Measurements from ENCODE around the gene SOX18. TPM values are rescaled to one million over a fixed set of nuclear protein-coding genes. Genes with fewer than 3 reads are reported as not detected.

SOX18 gene
- total RNA-seq, 1 donor from 2014 or later: 48.3 TPM

DNA sequence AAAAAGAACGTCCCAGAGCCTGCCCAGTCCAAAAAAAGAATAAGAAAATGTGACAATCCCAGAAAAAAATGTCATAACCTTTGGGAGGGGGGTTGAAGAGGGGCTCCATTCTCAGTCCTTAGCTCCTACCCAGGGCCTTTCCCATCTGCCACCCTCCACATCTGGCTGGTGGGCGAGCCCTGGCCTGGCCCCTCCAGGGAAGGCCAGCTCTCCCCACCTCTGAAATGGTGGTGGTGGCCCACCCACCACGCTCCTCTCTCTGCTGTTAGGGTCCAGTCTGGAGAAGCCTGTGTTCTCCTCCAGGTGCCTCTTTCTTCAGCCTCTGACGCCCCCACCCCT, 29.5 kb upstream of the SOX18 start:
- DNase-seq (no peak), ATAC-seq (no peak)
- Histone ChIP-seq H3K27ac (peak overlapping the region; percentile 82), H3K4me1 (peaks cover 47% of the 10 kb centered on the region), H3K9me3 (no peaks in the 10 kb centered on the region), H3K4me3 (peak overlapping the region; percentile 82), H3K36me3 (peaks cover 22% of the 10 kb centered on the region), H3K27me3 (ENCODE audit: low read depth) (peaks cover 3% of the 10 kb centered on the region)
- TF ChIP-seq, protein P1, sequence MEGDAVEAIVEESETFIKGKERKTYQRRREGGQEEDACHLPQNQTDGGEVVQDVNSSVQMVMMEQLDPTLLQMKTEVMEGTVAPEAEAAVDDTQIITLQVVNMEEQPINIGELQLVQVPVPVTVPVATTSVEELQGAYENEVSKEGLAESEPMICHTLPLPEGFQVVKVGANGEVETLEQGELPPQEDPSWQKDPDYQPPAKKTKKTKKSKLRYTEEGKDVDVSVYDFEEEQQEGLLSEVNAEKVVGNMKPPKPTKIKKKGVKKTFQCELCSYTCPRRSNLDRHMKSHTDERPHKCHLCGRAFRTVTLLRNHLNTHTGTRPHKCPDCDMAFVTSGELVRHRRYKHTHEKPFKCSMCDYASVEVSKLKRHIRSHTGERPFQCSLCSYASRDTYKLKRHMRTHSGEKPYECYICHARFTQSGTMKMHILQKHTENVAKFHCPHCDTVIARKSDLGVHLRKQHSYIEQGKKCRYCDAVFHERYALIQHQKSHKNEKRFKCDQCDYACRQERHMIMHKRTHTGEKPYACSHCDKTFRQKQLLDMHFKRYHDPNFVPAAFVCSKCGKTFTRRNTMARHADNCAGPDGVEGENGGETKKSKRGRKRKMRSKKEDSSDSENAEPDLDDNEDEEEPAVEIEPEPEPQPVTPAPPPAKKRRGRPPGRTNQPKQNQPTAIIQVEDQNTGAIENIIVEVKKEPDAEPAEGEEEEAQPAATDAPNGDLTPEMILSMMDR (IDR thresholded peaks at IDR 0.05): no peak
- intact Hi-C loops (cut with DNase I): no loop called here

DNA sequence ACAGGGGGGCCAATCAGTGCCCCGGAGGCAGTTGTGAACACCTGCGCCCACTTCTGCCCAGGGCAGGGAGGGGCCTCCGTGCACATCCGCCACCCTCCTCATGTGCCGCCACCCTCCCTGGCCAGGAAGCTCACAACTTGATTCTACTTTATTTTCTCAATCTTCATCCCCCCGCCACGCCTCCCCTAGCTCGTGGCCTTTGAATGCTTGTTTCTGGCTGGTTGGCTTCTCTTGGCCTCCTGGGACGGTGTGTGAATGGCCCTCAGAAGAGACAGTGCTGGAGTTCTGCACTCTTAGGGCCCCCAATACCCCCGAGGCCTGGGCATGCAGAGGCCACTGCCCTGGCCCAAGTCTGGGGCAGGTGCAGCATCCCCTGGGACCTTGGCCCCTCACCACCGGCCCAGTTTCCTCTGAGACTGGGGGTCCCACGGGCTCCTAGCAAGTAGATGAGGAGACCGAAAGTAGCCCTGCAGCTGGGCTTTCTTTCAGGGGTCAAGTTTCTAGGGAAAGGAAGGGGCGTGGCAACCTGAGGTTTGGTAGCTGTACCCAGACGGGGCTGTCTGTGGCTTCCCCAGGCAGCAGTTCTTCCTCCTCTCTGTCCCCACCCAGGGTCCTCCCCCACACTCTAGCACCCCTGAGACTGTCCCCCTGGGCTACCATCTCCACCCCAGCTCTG, 28.6 kb upstream of the SOX18 start:
- TF ChIP-seq, protein P1 (IDR thresholded peaks at IDR 0.05): no peak
- DNase-seq: peak; percentile 74
- peak in 1 of 2 donors; percentile 7 for ATAC-seq
- Histone ChIP-seq H3K4me1 (peaks cover 40% of the 10 kb centered on the region), H3K27ac (peak overlapping the region; percentile 82), H3K36me3 (peaks cover 31% of the 10 kb centered on the region), H3K27me3 (ENCODE audit: low read depth) (no peaks in the 10 kb centered on the region), H3K9me3 (no peaks in the 10 kb centered on the region), H3K4me3 (peak overlapping the region; percentile 82)
- intact Hi-C loops (cut with DNase I): no loop called here

DNA sequence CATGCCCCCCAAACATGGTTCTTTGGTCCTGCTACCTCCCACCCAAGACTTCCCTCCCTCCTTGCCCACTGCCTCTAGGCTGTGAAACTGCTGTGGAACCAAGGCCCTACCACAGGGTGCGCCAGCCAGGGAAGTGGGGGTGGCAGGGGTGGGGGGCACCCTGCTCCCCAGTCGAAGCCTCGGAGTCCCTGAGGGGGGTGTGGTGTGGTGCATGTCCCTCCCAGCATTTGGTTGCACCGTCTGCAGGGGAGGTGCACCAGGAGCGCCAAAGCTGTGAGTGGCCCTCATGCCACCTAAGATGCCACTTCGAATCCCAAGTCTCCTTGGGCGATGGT, 28.1 kb upstream of the SOX18 start:
- ATAC-seq (no peak), DNase-seq (no peak)
- intact Hi-C loops (cut with DNase I): no loop called here
- peaks cover 36% of the 10 kb centered on the region for H3K36me3 ChIP-seq
- TF ChIP-seq, protein P1 (IDR thresholded peaks at IDR 0.05): no peak
- H3K27me3 ChIP-seq (ENCODE audit: low read depth): no peaks in the 10 kb centered on the region
- peak overlapping the region; percentile 82 for H3K4me3 ChIP-seq
- peaks cover 37% of the 10 kb centered on the region for H3K4me1 ChIP-seq
- H3K9me3 ChIP-seq: no peaks in the 10 kb centered on the region
- peak overlapping the region; percentile 82 for H3K27ac ChIP-seq

DNA sequence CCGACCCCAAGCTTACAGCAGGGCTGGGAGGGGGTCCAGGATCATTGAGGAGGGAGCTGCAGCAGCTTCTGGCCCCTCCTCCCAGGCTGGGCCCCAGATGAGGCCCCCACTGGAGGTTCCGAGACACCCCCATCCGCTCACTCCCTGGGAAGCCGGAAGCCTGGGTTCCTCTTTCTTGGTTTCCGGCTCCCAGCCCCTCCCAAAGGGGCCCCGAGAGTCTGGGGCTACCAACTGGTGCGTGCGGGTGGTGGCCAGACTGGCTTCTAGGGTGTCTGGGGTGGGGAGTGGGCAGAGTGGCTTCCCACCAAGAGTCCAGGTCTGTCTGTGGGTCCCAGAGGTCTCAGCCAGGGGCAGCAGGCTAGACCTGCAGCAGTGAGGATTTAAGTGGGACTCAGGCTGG, 27.7 kb upstream of the SOX18 start:
- DNase-seq (peak; percentile 75), ATAC-seq (peak; percentile 10 to 14)
- intact Hi-C loops (cut with DNase I): no loop called here
- Histone ChIP-seq H3K36me3 (peaks cover 41% of the 10 kb centered on the region), H3K4me3 (peak overlapping the region; percentile 82), H3K4me1 (peaks cover 33% of the 10 kb centered on the region), H3K9me3 (no peaks in the 10 kb centered on the region), H3K27ac (peak overlapping the region; percentile 82), H3K27me3 (ENCODE audit: low read depth) (no peaks in the 10 kb centered on the region)
- TF ChIP-seq, protein P1 (IDR thresholded peaks at IDR 0.05): no peak

DNA sequence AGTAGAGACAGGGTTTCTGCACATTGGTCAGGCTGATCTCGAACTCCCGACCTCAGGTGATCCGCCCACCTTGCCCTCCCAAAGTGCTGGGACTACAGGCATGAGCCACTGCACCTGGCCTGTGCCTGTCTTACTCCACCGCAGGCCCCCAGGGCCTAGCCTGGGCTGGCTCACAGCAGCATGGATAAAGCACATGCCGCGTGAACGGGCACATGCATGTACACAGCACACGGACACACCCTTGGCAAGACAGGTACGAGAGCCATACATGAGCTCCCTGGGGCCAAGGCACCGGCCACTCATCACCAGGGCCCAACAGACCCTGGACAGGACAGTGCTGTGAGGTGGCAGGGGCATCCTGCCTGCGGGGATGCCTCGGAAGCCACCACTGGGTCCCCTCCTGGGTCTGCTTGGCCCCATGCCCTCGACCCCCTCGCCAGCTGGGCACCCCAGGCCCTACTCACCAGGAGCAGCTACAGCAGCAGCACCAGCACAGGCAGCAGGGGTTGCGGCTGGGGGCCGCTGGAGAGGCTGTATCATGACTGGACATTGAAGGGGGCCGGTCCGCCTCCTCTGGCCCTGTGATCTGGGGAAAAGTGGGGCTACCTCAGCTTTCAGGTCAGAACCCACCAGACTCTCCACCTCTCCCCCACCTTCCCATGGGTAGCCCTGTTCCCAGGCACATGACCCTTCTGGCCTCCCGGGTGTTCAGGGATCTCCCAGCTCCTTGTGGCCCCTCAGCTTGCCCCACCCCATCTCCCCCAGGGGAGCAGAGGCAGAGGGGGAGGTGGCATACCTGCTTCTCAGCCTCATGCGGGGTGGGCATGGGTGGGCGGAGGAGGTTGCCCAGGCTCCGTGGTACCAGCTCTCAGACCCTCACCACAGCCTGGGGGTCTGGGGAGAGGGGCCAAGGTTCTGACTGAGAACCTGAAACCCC, 26.9 kb upstream of the SOX18 start:
- ATAC-seq (no peak), DNase-seq (no peak)
- Histone ChIP-seq H3K4me3 (peak overlapping the region; percentile 82), H3K27me3 (ENCODE audit: low read depth) (no peaks in the 10 kb centered on the region), H3K27ac (peak overlapping the region; percentile 82), H3K36me3 (peaks cover 45% of the 10 kb centered on the region), H3K4me1 (peaks cover 30% of the 10 kb centered on the region), H3K9me3 (no peaks in the 10 kb centered on the region)
- TF ChIP-seq, protein P1 (IDR thresholded peaks at IDR 0.05): no peak
- intact Hi-C loops (cut with DNase I): no loop called here

Measured in lower lobe of right lung (tissue), 2 donors.